HUES64 (cell line): ENCODE results near the gene SH3BP4.

Experiments
- H3K27ac ChIP-seq: 2 replicates; pipeline ENCODE4 v1.7.0; 2013; ENCODE audit warnings: low read depth, low read length, inconsistent platforms
- H3K27me3 ChIP-seq: 2 replicates; pipeline ENCODE4 v1.6.1; 2013; ENCODE audit warnings: mild to moderate bottlenecking, low read length; ENCODE audit not compliant: insufficient read depth
- H3K36me3 ChIP-seq: 2 replicates; pipeline ENCODE4 v1.6.1; 2013; ENCODE audit warnings: mild to moderate bottlenecking, low read length; ENCODE audit not compliant: insufficient read depth
- H3K4me1 ChIP-seq: 2 replicates; pipeline ENCODE4 v1.6.1; 2013; ENCODE audit warnings: mild to moderate bottlenecking, low read length, moderate library complexity; ENCODE audit not compliant: insufficient read depth
- H3K4me3 ChIP-seq: 2 replicates; pipeline ENCODE4 v1.5.1; 2013; ENCODE audit warnings: mild to moderate bottlenecking, low read length, moderate library complexity
- H3K9ac ChIP-seq: 2 replicates; pipeline ENCODE4 v1.6.1; 2013; ENCODE audit warnings: mild to moderate bottlenecking, low read depth, low read length
- H3K9me3 ChIP-seq: 2 replicates; pipeline ENCODE4 v1.6.1; 2013; ENCODE audit warnings: low read depth, low read length; ENCODE audit not compliant: insufficient read depth
- WGBS: fragments of 150-250, 120-280 bp; methylation state at CpG from one replicate; pipeline ENCODE4 v1.1.7; 2013; ENCODE audit warnings: missing lambda C conversion rate; 5-methylcytosine and 5-hydroxymethylcytosine counted together

Gene SH3BP4

GRCh38 chr2:235026649-235027557, 75.1 kb downstream of the SH3BP4 start:
- WGBS = 90% methylated on average over 33 of the region's 33 CpGs
- H3K9me3 ChIP-seq = no peaks in the 10 kb centered on the region
- H3K9ac ChIP-seq = no peak overlapping the region
- no peaks in the 10 kb centered on the region for H3K27me3 ChIP-seq
- peaks cover 25% of the 10 kb centered on the region for H3K4me1 ChIP-seq
- no peaks in the 10 kb centered on the region for H3K36me3 ChIP-seq
- H3K27ac ChIP-seq = no peak overlapping the region
- no peak overlapping the region for H3K4me3 ChIP-seq

GRCh38 chr2:235027558-235028214, 75.9 kb downstream of the SH3BP4 start:
- Histone ChIP-seq H3K4me1 (peaks cover 25% of the 10 kb centered on the region), H3K27ac (no peak overlapping the region), H3K27me3 (no peaks in the 10 kb centered on the region), H3K9ac (no peak overlapping the region), H3K36me3 (0 out of 2 replicates have a peak, but pooled peaks cover under 1% of the 10 kb centered on the region), H3K4me3 (no peak overlapping the region), H3K9me3 (no peaks in the 10 kb centered on the region)
- 94% methylated on average over 21 of the region's 21 CpGs for WGBS

- 92% methylated on average over 4 of the region's 4 CpGs for WGBS
- 0 out of 2 replicates have a peak, but pooled peaks cover 10% of the 10 kb centered on the region for H3K36me3 ChIP-seq
Measured at GRCh38 chr2:235028646-235029045, 76.8 kb downstream of the SH3BP4 start.

GRCh38 chr2:235029054-235029453, 77.2 kb downstream of the SH3BP4 start:
- Histone ChIP-seq H3K36me3 (0 out of 2 replicates have a peak, but pooled peaks cover 11% of the 10 kb centered on the region), H3K4me1 (peaks cover 19% of the 10 kb centered on the region), H3K4me3 (no peak overlapping the region), H3K9me3 (no peaks in the 10 kb centered on the region), H3K27me3 (no peaks in the 10 kb centered on the region), H3K27ac (no peak overlapping the region), H3K9ac (no peak overlapping the region)
- 96% methylated on average over 7 of the region's 7 CpGs for WGBS

More at GRCh38 chr2:235028646-235029045, 76.8 kb downstream of the SH3BP4 start:
- Histone ChIP-seq H3K4me1 (peaks cover 23% of the 10 kb centered on the region), H3K9me3 (no peaks in the 10 kb centered on the region), H3K9ac (no peak overlapping the region), H3K27ac (no peak overlapping the region), H3K27me3 (no peaks in the 10 kb centered on the region), H3K4me3 (no peak overlapping the region)

- Histone ChIP-seq H3K27me3 (no peaks in the 10 kb centered on the region), H3K4me3 (no peak overlapping the region), H3K9me3 (no peaks in the 10 kb centered on the region), H3K27ac (no peak overlapping the region), H3K4me1 (peaks cover 12% of the 10 kb centered on the region), H3K36me3 (peaks cover 17% of the 10 kb centered on the region), H3K9ac (no peak overlapping the region)
- 85% methylated on average over 10 of the region's 10 CpGs for WGBS
Measured at GRCh38 chr2:235030126-235030525, 78.3 kb downstream of the SH3BP4 start.

GRCh38 chr2:235030936-235031335, 79.1 kb downstream of the SH3BP4 start:
- H3K36me3 ChIP-seq = peaks cover 25% of the 10 kb centered on the region
- no peak overlapping the region for H3K27ac ChIP-seq
- peaks cover 8% of the 10 kb centered on the region for H3K4me1 ChIP-seq
- no peaks in the 10 kb centered on the region for H3K27me3 ChIP-seq
- H3K9me3 ChIP-seq = no peaks in the 10 kb centered on the region
- no peak overlapping the region for H3K4me3 ChIP-seq
- H3K9ac ChIP-seq = no peak overlapping the region
- 93% methylated on average over 4 of the region's 4 CpGs for WGBS

GRCh38 chr2:235031686-235032373, 80.0 kb downstream of the SH3BP4 start:
- Histone ChIP-seq H3K36me3 (peaks cover 29% of the 10 kb centered on the region), H3K27me3 (no peaks in the 10 kb centered on the region), H3K4me3 (no peak overlapping the region), H3K9ac (no peak overlapping the region), H3K27ac (no peak overlapping the region), H3K9me3 (no peaks in the 10 kb centered on the region), H3K4me1 (no peaks in the 10 kb centered on the region)
- 96% methylated on average over 16 of the region's 16 CpGs for WGBS

GRCh38 chr2:235032466-235032865, 80.6 kb downstream of the SH3BP4 start:
- Histone ChIP-seq H3K4me3 (no peak overlapping the region), H3K27ac (no peak overlapping the region), H3K27me3 (no peaks in the 10 kb centered on the region), H3K9me3 (no peaks in the 10 kb centered on the region), H3K9ac (no peak overlapping the region), H3K36me3 (peaks cover 31% of the 10 kb centered on the region), H3K4me1 (no peaks in the 10 kb centered on the region)
- 96% methylated on average over 16 of the region's 16 CpGs for WGBS

- Histone ChIP-seq H3K9ac (no peak overlapping the region), H3K27ac (no peak overlapping the region), H3K4me3 (no peak overlapping the region), H3K4me1 (no peaks in the 10 kb centered on the region), H3K36me3 (peaks cover 35% of the 10 kb centered on the region), H3K27me3 (no peaks in the 10 kb centered on the region), H3K9me3 (no peaks in the 10 kb centered on the region)
- WGBS = 94% methylated on average over 10 of the region's 10 CpGs
Measured at GRCh38 chr2:235032949-235033348, 81.1 kb downstream of the SH3BP4 start.

GRCh38 chr2:235034265-235035118, 82.7 kb downstream of the SH3BP4 start:
- H3K4me3 ChIP-seq = no peak overlapping the region
- 95% methylated on average over 30 of the region's 30 CpGs for WGBS
- peaks cover 42% of the 10 kb centered on the region for H3K36me3 ChIP-seq
- H3K9ac ChIP-seq = no peak overlapping the region
- H3K27ac ChIP-seq = no peak overlapping the region
- no peaks in the 10 kb centered on the region for H3K9me3 ChIP-seq
- no peaks in the 10 kb centered on the region for H3K27me3 ChIP-seq
- peaks cover 12% of the 10 kb centered on the region for H3K4me1 ChIP-seq
